ENCODE results near the gene UVRAG.

DNA sequence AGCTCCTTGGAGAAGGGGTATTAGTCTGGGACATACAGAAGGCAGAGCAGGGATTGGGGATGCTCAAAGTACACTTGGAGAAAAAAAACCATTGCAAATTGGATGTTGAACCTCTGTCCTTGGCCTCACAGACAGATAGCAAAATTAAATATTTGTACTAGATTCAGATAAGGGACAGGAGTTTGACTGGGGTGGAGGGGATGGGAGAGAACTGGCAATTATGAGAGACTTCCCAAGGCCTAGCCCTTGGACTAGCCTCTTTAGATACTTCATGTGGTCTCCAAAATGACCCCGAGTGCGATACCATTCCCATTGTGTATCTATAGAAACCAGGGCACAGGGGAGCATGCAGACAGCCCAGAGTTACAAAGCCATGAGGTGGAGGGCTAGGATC, 30.9 kb upstream of the UVRAG start:
- TF ChIP-seq CTCF (IDR thresholded peaks at IDR 0.05) (no peak), POLR2A (IDR thresholded peaks at IDR 0.05) (no peak)
